Nucleus accumbens (tissue), 56 donors: ENCODE measurements around the gene ALS2.
"Not testable (repeated sequence)": the region's sequence is repeated elsewhere in the genome, so short reads cannot be mapped to it uniquely, and the experiment has no call there.

ENCODE experiments used
- DNase-seq, 56 donors: peaks; one replicate each; lab custom pipeline; 2025; lab: John Stamatoyannopoulos, UW

ALS2 gene

DNA sequence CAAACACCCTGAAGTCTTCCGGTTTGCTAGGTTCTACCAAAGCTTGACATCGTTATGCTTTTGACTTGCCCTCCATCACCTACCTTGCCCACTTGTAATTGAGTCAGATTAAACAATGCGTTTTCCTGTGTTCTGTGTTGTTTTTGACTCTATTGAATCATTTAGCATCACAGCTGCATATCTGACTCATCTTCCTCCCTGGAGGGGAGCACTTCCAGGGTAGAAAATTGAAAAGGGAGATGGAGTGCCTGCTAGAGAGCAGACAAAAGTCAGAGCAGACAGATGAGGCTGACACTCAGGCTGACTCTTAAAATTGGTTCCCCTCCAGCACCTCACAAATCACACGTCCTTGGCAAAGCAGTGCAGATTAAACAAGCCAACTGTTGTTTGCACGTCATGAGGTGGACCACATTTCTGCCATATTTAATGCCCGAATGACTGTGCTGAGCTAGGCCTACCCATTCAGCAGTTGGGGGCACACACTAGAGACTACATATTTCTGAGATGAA lies 84.5 kb downstream of the ALS2 start:
- peak in 4 of 56 donors; percentile 0 to 64 (median 9) for DNase-seq

- DNase-seq: no peak
These were observed 95.6 kb downstream of the ALS2 start for GRCh38 chr2:201685156-201685555.

GRCh38 chr2:201680743-201681142 lies 100.0 kb downstream of the ALS2 start:
- DNase-seq: no peak

- no peak for DNase-seq
These were observed 102.3 kb downstream of the ALS2 start for GRCh38 chr2:201678401-201678800.

GRCh38 chr2:201675454-201675853 lies 105.3 kb downstream of the ALS2 start:
- DNase-seq: no peak

DNA sequence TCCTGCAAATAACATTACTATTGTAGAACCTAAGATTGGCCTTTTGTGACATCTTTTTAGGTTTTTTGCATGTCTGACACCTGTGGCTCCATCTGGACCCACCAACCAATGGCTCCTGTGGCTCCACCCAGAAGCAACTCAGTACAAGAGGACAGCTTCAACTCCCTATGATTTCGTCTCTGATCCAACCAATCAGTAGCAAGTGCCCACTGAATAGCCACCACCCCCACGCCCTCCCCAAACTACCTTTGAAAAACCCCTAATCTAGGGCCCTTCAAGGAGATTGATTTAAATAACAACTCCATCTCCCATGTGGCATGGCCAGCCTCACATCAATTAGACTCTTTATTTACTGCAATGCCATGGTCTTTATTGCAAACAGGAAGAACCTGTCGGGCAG lies 105.9 kb downstream of the ALS2 start:
- DNase-seq: no peak

DNA sequence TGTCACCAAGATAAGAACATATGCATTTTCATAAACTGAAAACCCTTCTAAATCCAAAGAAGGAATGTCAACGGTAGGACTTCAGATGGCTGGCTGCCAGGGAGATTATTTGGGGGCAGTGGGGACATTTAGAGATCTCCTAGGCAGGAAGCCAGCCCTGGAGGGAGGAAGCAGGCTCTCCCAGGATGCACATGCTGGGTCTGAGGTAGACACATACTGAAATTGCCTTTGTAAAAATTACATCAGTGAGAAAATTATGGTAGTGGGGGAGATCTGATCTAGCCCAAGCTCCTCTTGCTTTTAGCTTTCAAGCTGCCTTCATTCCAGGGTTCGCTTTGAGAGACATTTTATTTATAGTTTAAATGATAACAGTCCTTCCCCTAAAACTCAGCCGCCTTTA lies 106.4 kb downstream of the ALS2 start:
- DNase-seq: no peak

- DNase-seq: no peak
These were observed 107.2 kb downstream of the ALS2 start for GRCh38 chr2:201673546-201673945.

GRCh38 chr2:201671205-201671604 lies 109.5 kb downstream of the ALS2 start:
- not testable (repeated sequence) for DNase-seq

GRCh38 chr2:201669865-201670264 lies 110.9 kb downstream of the ALS2 start:
- no peak for DNase-seq

GRCh38 chr2:201668402-201668910 lies 112.3 kb downstream of the ALS2 start:
- DNase-seq: no peak

DNA sequence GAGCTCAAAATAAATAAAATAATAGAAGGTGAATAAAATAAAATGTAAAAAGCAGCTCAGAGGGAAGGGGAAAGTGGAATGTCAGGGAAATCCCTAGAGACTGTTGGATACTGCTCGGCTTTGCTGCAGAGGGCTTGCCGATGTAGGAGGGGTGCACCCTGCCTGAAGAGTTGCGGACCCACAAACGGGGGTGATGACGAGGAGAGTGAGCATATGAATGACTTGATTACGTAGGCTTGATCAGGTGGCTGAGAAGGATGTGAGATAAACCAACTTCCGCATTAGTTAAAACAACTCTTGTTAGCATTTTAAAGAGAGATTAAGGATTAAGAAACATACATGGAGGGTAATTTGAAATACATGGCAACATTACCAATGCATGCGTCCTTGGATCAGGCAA lies 116.4 kb downstream of the ALS2 start:
- no peak for DNase-seq

DNA sequence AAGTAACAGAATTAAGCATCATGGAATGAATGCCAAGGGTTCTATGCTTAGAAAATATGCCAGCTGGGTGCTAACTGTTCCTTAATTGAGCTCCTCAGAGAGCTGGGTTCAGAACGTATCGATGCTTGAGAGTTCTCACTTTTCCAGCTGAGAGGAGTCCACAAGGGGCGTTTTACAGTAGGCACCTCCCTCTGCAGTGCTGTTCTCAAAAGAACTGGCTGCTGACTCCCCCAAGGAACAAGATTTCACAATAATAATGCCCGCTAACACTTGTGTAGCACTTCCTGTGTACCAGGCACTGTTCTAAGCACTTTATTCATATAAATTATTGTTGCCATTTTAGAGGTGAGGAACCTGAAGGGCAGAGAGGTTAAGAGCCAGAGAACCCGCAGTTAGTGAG lies 119.4 kb downstream of the ALS2 start:
- no peak for DNase-seq

DNA sequence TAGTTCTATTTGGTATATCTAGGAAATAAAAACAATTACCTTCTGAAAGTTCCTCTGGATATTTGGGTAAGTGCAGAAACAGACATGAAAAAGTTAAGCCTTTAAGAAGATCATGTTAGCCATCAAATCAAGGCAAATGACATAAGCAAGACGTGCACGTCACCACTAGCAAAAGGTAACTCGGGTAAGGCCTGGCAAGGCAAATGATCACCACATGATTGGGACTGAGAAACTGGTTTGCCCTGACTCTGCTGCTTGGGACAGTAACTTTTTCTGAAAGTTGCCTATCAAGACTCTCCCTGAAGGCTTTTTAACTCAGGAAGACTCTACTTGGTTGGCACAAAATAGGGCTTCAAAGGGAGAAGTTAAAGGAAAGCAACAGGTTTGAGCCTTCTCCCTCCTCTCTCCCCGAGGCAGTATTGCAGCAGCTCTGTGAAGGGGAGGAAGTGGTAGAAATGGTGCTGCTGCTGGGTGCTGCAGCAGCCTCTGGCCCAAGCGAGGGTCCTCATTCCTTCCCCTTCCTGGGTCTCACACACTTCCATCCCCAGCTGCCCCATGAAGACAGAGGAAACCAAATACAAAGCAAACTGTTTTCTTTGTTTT lies 120.3 kb downstream of the ALS2 start:
- DNase-seq: no peak

GRCh38 chr2:201656740-201657139 lies 124.0 kb downstream of the ALS2 start:
- DNase-seq: no peak

GRCh38 chr2:201656102-201656501 lies 124.6 kb downstream of the ALS2 start:
- no peak for DNase-seq

DNA sequence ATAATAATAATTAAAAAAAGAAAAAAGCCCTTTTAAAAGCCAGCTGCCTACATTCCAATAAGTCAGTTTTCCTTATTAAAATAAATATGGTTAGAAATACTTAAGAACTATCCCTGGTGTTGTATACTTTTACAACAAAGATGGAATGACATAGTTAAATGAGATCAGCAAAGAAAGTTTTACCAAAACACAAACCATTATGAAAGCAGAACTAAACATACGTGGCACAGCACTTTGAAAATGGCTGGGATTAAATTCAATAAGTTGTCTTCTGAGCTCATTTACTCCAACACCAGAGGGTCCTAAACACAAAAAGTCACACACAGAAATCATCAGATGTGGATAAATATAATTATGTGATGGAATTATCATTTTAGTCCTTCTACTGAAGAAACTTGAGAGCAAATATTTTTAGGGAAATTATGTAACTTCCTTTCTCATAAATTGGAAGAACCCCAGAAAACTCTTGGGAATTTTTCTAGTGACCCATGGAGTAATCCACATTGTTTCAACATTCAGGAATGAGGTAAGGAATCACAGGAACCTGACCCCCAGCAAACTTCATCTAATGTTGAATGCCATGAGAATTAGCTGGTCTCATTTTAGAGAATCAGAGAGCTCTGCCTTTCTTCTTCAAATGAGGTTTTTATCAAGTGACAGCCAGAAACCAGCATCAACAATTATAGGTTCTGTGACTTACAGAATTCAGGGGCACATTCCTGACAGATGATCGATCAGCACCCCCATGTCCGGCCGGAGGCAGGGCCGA lies 125.9 kb downstream of the ALS2 start:
- no peak for DNase-seq

DNA sequence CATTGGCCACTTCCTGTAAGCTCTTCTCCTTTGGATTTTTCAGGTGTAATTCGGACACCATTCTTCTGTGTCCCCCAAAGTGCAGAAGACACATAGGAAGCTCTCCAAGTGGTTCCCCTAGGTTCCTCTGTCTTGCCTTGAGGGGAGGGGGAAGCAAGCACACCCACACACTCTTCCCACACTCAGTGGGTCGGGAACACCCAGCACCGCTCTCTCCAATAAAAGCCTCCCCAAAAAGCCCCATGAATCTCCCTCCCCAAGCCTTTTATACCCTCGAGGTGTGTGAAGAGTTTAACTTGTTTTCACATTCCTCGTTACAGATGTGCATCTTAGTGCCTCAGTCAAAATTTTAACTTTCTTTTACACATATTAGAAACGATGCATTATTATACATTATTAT lies 127.5 kb downstream of the ALS2 start:
- no peak for DNase-seq
